Measurements from ENCODE around the gene HTT.

HTT gene

GRCh38 chr4:3283483-3283882 lies 209.0 kb downstream of the HTT start:
- DNase-seq = no peak

DNA sequence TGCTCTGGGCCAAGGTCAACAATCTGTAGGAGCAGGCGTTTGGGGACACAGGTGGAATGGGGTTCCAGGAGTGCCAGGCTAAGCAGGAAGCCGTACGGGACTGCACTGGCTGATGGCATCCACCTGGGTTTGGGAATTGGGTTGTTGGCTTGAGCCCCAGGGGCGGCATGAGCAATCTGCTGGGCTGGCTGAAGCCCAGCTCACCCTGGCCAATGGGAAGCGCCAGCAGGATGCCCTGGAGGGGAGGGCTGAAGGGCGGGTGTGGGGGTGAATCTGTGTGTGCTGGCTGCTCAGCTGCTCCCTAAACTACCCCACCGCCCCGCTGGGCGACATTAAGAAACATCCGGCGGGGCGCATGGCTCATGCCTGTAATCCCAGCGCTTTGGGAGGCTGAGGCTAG lies 209.4 kb downstream of the HTT start:
- no peak for DNase-seq

DNA sequence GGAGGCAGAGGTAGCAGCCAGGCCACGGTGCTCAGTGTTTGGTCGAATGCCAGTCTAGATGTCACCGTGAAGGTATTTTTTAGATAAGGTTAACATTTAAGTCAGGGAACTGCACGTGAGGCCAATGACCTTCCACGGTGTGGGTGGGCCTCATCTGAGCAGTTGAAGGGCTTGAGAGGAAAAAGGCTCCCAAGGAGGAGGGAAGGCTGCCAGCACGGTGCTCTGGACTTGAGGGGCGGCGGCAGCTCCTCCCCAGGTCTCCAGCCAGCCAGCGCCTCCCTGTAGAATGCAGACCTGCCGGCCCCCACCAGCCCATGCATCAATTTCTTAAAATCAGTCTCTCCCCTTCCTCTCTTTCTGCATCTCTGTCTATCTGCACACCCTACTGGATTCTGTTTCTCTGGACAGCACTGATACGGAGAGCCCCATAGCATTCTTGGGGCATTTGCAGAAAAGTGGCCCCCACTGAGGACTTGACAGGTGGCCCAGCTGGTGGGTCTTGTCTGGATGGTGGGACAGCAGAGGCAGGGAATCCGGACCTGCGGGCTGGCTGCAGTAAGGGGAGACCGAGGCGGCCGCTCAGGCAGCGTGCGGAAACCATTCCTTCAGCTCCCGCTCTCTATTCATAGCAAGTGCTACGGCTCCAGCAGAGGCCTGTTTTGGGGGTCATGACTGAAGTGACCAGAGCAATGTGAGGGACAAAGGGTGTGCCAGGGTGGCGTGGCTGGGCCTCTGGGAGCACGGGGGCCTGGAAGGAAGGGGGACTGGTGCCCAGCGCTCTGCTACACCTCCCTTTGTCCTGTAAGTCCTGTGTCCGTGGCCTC lies 210.5 kb downstream of the HTT start:
- DNase-seq = no peak

DNA sequence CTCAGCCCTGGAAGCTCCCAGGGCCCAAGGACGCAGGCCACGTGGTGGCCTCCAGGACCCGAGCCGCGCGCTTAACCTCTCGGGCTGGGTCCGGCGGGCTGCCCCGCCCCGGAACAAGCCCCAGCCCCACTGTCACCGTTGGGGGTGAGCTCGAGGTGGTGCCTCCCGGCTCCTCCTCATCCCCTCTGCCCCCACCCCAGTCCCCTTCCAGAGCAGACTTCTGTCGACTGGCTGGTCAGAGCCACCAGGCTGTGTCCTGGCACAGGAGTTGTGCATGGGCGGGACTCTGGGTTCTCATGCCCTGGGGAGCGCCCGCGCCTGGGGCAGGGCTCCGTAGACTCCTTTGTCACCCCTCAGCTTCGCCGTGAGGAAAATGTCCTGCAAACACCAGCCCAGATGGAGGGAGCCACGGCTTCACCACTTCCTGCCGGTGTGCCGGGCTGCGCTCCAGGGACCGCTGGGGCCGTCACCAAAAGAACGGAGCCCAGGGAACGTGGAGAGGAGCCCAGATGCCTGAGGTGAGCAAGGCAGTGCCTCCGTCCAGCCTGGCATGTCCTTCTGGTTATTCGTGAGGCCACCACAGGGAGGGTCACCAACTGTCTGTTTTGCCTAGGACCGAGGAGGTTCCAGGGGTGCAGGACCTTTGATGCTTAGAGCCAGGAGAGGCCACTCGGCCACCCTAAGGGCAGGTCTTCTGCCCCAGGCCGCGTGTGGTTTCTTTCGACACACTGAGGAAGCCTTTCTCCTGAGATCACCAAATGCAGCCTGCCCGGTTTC lies 211.3 kb downstream of the HTT start:
- no peak for DNase-seq

- DNase-seq = no peak
These were observed 212.1 kb downstream of the HTT start for GRCh38 chr4:3286335-3287175.

- DNase-seq = no peak
These were observed 212.9 kb downstream of the HTT start for GRCh38 chr4:3287271-3287971.

GRCh38 chr4:3287972-3288570 lies 213.6 kb downstream of the HTT start:
- no peak for DNase-seq

DNA sequence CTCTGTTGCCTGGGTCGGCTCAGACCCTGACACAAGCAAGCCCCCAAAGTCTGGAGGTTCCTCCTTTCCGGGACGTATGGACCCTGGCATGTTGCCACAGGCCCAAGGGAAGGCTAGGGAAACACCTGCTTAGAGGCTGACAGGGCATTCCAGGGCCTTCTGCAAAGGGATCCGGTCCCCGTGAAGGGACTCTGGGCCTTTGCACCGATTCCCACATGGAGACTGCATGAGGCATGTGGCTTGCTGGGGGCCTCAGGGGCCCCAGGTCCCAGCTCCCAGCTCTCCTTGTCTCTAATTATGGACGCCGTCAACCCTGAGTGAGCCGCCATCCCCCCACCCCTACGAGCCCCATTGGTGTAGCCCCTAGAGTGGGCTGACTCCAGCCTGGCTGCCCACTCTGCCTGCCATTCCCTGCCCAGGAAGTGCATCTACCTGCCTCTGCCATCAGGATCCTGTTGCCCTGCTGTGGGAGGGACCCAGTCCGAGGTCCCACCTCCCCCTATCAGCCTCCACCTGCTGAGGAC lies 214.2 kb downstream of the HTT start:
- DNase-seq = no peak

DNA sequence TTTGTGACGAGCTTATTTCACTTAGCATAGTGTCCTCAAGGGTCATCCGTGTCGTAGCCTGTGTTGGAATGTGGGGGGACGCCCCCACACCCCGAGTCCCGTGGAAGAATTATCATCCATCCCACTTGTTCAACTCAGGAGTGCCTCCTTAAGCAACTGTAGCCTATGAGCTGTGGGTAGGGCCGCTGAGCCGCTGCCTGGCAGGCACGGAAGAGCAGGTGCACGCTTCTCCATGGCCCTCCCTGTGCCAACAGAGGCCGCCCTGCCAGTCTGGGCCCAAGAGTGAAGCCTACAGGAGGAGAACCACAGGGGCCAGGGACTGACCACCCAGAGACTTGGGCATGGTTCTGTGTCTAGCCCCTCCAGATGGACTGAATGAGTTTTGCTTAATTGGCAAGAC lies 216.0 kb downstream of the HTT start:
- DNase-seq = no peak

- DNase-seq = no peak
These were observed 216.4 kb downstream of the HTT start for GRCh38 chr4:3290889-3291321.

GRCh38 chr4:3291411-3291968 lies 217.0 kb downstream of the HTT start:
- no peak for DNase-seq

DNA sequence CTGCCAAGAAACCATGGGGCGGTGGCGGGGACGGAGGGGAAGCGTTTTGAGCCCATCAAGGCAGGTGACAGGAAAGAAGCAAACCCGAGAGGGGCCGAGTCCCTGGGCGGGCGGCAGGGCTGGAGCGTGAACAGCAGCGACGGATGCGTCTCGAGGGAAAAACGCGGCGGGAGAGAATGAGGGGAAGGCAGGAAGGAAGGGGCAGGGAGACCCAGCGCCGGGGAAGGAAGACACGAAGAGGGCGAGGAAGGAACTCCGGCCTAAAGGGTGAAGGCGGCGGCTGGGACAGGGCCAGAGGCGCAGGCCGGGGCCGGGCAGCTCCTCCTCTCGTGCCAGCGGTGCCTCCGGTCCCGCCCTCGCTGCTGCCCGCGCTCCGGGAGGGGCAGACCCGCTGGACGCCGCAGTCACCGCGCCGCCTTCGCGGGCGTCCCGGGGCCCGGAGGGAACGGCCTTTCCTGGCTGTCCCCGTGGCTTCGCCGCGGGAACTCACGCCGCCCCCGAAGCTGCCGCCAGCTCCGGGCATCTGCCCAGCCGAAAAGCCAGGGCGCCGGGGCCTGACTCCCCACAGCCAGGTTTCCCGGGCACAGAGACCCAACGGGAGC lies 217.6 kb downstream of the HTT start:
- DNase-seq = peak; percentile 2

- peak; percentile 83 for DNase-seq
These were observed 218.3 kb downstream of the HTT start, which contains the start of gene RGS12 for GRCh38 chr4:3292571-3293400. Gene RGS12, plus strand, starts transcription at chr4:3293021. Its CDS starts 23,150 bp downstream, at chr4:3316171.
